ENCODE data around the gene NUS1. TPM values are rescaled to one million over a fixed set of nuclear protein-coding genes. Genes with fewer than 3 reads are reported as not detected.
"Not testable (repeated sequence)": the region's sequence is repeated elsewhere in the genome, so short reads cannot be mapped to it uniquely, and the experiment has no call there.

NUS1 gene
- total and polyA plus RNA-seq, 10 donors = 11.5 to 38.8 (median 29.6) TPM

DNA sequence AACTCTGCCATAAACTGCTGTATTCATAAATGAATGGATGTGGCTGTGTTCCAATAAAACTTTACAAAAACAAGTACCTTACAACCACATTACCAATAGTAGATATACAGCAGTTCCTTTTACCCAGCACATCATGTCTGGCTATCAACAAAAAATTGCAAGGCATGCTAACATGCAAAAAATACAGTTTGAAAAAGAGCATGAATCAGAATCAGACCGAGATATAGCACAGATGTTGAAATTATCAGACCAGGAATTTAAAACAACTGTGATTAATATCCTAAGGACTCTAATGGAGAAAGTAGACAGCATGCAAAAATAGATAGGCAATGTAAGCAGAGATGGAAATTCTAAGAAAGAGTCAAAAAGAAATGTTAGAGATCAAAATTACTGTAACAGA lies 8.4 kb upstream of the NUS1 start:
- intact Hi-C loops (cut with DNase I; ENCODE audit: low total_unique reads) = no loop called here
- TF ChIP-seq POLR2AphosphoS5 (IDR thresholded peaks at IDR 0.05) (no peak), POLR2A (IDR thresholded peaks at IDR 0.05) (no peak)
- TF ChIP-seq, protein P1, sequence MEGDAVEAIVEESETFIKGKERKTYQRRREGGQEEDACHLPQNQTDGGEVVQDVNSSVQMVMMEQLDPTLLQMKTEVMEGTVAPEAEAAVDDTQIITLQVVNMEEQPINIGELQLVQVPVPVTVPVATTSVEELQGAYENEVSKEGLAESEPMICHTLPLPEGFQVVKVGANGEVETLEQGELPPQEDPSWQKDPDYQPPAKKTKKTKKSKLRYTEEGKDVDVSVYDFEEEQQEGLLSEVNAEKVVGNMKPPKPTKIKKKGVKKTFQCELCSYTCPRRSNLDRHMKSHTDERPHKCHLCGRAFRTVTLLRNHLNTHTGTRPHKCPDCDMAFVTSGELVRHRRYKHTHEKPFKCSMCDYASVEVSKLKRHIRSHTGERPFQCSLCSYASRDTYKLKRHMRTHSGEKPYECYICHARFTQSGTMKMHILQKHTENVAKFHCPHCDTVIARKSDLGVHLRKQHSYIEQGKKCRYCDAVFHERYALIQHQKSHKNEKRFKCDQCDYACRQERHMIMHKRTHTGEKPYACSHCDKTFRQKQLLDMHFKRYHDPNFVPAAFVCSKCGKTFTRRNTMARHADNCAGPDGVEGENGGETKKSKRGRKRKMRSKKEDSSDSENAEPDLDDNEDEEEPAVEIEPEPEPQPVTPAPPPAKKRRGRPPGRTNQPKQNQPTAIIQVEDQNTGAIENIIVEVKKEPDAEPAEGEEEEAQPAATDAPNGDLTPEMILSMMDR (IDR thresholded peaks at IDR 0.05 in 8 of 11, conservative IDR thresholded peaks at IDR 0.05 in 3 of 11) = no peak
- no peaks in the 10 kb centered on the region for H3K27me3 ChIP-seq (replicated peaks in 1 of 7)
- no peaks in the 10 kb centered on the region for H3K36me3 ChIP-seq
- 82 to 93% (median 83%) methylated on average over 1 of the region's 1 CpG for WGBS, 5 donors
- H3K4me1 ChIP-seq = no peaks in the 10 kb centered on the region
- no peak overlapping the region for H3K27ac ChIP-seq
- no peak overlapping the region for H3K4me3 ChIP-seq
- no peak for DNase-seq
- no peaks in the 10 kb centered on the region for H3K9me3 ChIP-seq

DNA sequence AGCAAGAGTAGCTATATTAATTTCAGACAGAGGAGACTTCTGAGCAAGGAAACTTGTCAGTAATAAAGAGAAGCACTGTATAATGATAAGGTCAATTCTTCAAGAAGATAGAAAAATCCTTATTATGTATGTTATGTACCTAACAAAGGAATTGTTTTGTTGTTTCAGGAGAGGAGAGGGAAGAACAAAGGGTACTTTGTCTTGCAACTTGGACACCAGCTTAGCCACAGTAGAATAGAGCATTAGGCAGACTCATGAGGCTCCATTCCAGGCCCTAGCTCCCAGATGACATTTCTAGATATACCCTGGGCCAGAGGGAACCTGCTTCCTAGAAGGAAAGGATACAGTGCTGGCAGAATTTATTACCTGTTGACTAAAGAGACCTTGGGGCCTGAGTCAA lies 6.5 kb upstream of the NUS1 start:
- H3K27me3 ChIP-seq (replicated peaks in 1 of 7) = no peaks in the 10 kb centered on the region
- H3K4me1 ChIP-seq = no peaks in the 10 kb centered on the region
- H3K36me3 ChIP-seq = no peaks in the 10 kb centered on the region
- intact Hi-C loops (cut with DNase I; ENCODE audit: low total_unique reads) = no loop called here
- H3K4me3 ChIP-seq = no peak overlapping the region
- no peak for TF ChIP-seq POLR2A (IDR thresholded peaks at IDR 0.05)
- no peak for TF ChIP-seq POLR2AphosphoS5 (IDR thresholded peaks at IDR 0.05)
- TF ChIP-seq, protein P1 (IDR thresholded peaks at IDR 0.05 in 8 of 11, conservative IDR thresholded peaks at IDR 0.05 in 3 of 11) = no peak
- no peak for DNase-seq
- H3K9me3 ChIP-seq = no peaks in the 10 kb centered on the region
- no peak overlapping the region for H3K27ac ChIP-seq

DNA sequence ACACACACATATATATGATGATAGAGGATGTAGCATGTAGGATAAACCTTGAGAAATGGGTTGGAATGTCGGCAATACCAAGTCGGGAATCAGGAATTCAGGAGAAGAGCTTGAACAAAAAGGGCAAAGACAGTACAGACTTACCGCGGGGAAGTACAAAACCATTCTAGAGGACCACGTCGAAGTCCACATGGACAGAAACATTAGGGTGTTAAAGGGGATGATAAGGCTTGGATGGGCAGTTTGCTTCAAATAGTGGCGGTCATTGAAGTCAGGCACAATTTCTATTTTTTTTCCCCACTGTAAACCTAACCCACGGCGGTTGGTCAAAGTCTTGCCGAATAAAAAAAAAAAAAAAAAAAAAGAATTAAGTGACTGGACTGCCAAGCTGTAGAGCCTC lies 766 bp upstream of the NUS1 start:
- WGBS, 5 donors = 70 to 85% (median 74%) methylated on average over 10 of the region's 10 CpGs
- Histone ChIP-seq H3K4me1 (peaks cover 30 to 46% (median 42%) of the 10 kb centered on the region in 6 donors), H3K9me3 (no peaks in the 10 kb centered on the region), H3K4me3 (peak overlapping the region in 7 of 8 donors; percentile 62 to 87 (median 67)), H3K27ac (peak overlapping the region in 7 of 8 donors; percentile 37 to 87 (median 83)), H3K36me3 (no peaks in the 10 kb centered on the region), H3K27me3 (replicated peaks in 1 of 7) (no peaks in the 10 kb centered on the region)
- DNase-seq = no peak
- TF ChIP-seq POLR2A (IDR thresholded peaks at IDR 0.05) (no peak), POLR2AphosphoS5 (IDR thresholded peaks at IDR 0.05) (no peak)
- TF ChIP-seq, protein P1 (IDR thresholded peaks at IDR 0.05 in 8 of 11, conservative IDR thresholded peaks at IDR 0.05 in 3 of 11) = no peak
- intact Hi-C loops (cut with DNase I; ENCODE audit: low total_unique reads) = no loop called here

DNA sequence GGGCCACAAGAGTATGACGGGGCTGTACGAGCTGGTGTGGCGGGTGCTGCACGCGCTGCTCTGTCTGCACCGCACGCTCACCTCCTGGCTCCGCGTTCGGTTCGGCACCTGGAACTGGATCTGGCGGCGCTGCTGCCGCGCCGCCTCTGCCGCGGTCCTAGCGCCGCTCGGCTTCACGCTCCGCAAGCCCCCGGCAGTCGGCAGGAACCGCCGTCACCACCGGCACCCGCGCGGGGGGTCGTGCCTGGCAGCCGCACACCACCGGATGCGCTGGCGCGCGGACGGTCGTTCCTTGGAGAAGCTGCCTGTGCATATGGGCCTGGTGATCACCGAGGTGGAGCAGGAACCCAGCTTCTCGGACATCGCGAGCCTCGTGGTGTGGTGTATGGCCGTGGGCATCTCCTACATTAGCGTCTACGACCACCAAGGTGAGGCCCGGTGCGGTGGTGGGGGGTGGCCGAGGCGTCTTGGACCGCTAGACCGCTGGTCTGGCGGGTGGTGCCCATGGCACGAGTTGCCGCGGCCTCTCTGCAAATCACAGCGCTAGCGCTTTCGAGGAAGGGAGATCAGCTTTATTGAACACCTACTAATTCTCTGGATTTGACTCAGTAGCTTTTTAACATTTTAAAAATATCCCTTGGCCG lies 511 bp downstream of the NUS1 start:
- H3K4me1 ChIP-seq = peaks cover 33 to 59% (median 53%) of the 10 kb centered on the region in 6 donors
- 0 to 2% (median 1%) methylated on average over 6 to 49 of the region's 62 CpGs for WGBS, 5 donors
- H3K9me3 ChIP-seq; intact Hi-C loops (cut with DNase I; ENCODE audit: low total_unique reads); H3K36me3 ChIP-seq; H3K27me3 ChIP-seq (replicated peaks in 1 of 7): not testable (repeated sequence)
- peak overlapping the region; percentile 62 to 87 (median 66) for H3K4me3 ChIP-seq
- H3K27ac ChIP-seq = peak overlapping the region in 6 of 8 donors; percentile 71 to 87 (median 84)
- peak; percentile 88 for DNase-seq
